OCI-LY1 (cell line): ENCODE data around the gene KLK12.

ENCODE experiments used
- EZH2 ChIP-seq: fragments of 200-600 bp; sonication (generic), shearing (Covaris generic); IDR thresholded peaks from 2 replicates; pipeline ENCODE4 v1.8.0; 2017; ENCODE audit warnings: borderline replicate concordance, mixed run types, mild to moderate bottlenecking, antibody characterized with exemption, low read length, moderate library complexity, mixed read lengths
- TF ChIP-seq, protein P1 (sequence below): fragments of 200-600 bp; sonication (generic), shearing (Covaris generic); IDR thresholded peaks from 2 replicates; pipeline ENCODE4 v1.5.1; 2017; ENCODE audit warnings: mild to moderate bottlenecking, antibody characterized with exemption, low read length, moderate library complexity, mixed read lengths

- TF ChIP-seq, protein P1, sequence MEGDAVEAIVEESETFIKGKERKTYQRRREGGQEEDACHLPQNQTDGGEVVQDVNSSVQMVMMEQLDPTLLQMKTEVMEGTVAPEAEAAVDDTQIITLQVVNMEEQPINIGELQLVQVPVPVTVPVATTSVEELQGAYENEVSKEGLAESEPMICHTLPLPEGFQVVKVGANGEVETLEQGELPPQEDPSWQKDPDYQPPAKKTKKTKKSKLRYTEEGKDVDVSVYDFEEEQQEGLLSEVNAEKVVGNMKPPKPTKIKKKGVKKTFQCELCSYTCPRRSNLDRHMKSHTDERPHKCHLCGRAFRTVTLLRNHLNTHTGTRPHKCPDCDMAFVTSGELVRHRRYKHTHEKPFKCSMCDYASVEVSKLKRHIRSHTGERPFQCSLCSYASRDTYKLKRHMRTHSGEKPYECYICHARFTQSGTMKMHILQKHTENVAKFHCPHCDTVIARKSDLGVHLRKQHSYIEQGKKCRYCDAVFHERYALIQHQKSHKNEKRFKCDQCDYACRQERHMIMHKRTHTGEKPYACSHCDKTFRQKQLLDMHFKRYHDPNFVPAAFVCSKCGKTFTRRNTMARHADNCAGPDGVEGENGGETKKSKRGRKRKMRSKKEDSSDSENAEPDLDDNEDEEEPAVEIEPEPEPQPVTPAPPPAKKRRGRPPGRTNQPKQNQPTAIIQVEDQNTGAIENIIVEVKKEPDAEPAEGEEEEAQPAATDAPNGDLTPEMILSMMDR = no peak
- TF ChIP-seq EZH2 = no peak
Observed at GRCh38 chr19:51065221-51065960, 30.6 kb upstream of the KLK12 start.
